GM18507 (cell line): ENCODE data around the gene SLC22A15.

ENCODE experiments used
- DNase-seq: peaks from one replicate; pipeline ENCODE4 v3.0.0; 2011; ENCODE audit warnings: low read depth; ENCODE audit not compliant: insufficient read length; ENCODE audit errors: extremely low spot score
- FAIRE-seq: peaks from 2 replicates; lab custom pipeline; 2011; peaks lifted over from hg19 to GRCh38; lab: Jason Lieb, UNC

The SLC22A15 gene

DNA sequence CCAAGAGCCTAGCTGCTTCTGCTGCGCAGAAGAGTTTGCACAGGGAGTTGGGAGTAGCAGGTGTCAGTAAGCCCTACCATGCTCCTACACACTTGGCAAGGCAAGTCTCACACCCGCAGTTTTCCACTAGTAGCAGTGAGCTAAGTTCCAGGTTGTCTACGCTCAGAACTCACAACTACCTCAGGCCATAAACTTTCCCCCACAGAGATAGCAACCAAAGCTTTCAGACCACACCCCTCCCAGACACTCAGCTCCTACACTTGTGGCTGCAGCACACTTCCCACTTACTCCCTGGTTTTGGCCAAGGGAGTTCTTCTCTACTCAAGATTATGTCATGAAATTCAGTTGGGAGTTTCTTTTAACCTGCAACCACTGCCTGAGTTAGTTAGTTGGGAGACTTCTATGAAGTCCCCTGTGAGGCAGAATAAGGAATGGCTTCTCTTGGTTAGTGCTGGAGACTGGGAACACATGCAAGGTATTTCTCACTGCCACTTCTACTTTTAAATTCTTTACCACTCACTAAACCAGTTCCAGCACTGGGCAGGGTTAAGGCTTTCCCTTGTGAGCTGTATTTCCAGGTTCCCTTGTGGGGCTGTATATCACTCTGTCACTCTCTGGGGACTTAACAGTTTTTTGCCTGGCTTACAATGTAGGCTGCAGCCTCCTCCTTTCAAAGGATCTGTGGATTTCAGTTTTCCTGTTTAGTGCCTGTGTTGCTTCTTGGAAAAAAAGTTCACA is 116.6 kb downstream of the SLC22A15 start:
- DNase-seq (no peak), FAIRE-seq (no peak)

DNA sequence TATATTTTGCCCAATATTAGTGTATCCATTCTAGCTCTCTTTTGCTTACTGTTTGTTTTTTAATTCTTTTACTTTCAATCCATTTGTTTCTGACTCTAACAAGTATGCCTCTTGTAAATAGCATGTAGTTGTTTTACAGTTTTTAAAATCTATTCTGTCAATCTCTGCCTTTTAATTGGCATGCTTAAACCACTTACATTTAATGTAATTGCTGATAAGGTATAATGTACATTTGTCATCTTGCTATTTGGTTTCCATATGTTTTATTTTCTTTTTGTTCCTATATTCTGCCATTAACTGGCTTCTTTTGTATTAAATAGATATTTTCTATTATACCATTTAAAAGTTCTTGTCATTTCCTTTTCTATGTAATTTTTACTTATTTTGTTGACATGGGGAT is 118.7 kb downstream of the SLC22A15 start:
- DNase-seq (no peak), FAIRE-seq (no peak)

- FAIRE-seq (no peak), DNase-seq (no peak)
These were observed 119.8 kb downstream of the SLC22A15 start for GRCh38 chr1:116096013-116096618.

GRCh38 chr1:116097626-116098025 is 121.3 kb downstream of the SLC22A15 start:
- no peak for DNase-seq
- no peak for FAIRE-seq

DNA sequence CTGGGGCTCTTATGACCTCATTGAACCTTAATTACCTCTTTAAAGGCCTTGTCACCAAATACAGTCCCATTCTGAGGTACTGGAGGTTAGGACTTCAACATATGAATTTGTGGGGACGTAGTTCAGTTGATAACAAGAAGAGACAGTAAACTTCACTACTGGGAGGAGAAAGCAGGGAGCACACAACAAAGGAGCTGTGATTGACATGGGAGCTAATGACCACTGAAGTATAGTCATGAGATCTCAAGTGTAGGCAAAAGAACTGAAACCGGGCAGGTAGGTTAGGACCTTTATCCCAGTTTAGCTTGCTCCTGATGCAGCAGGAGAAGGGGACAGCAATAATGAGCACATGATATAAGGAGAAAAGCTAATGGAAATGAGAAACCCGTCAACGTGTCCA is 123.1 kb downstream of the SLC22A15 start:
- no peak for FAIRE-seq
- DNase-seq, result no peak

DNA sequence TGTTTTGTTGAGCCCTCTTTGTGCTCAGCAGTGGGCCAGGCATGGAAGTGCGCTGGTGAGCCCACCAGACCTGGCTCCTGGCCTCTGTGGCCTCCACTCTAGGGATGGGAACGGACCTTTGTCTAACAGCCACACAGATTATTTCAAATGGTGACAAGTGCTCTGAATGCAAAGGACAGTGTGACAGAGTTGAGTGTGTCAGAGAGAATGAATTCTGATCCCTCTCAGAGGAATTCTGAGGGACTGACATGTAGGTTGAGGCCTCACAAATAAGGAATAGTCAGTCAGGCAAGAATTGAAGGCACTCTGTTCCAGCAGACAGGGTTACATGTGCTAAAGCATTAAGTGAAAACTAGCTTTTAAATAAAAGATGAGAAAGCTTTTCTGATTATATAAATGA is 123.6 kb downstream of the SLC22A15 start:
- no peak for FAIRE-seq
- DNase-seq, result no peak

- DNase-seq (no peak), FAIRE-seq (no peak)
These were observed 128.4 kb downstream of the SLC22A15 start for GRCh38 chr1:116104667-116105066.

GRCh38 chr1:116105996-116106395 is 129.7 kb downstream of the SLC22A15 start:
- no peak for FAIRE-seq
- no peak for DNase-seq

DNA sequence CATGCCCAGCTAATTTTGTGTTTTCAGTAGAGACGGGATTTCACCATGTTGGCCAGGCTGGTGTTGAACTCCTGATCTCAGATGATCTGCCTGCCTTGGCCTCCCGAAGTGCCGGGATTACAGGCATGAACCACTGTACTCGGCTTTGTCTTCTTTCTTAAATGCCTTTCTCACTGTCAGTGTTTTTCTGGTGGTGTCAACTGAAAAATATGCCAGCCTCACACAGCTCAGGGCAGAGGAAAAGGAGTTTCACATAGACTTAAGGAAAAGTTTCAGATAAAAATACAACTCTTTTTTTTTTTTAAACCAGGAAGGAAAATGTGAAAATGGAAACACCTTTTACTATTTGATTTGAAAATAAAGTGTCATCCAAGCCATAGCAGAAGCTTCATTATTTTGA is 130.3 kb downstream of the SLC22A15 start:
- no peak for FAIRE-seq
- no peak for DNase-seq

- FAIRE-seq (no peak), DNase-seq (no peak)
These were observed 131.1 kb downstream of the SLC22A15 start for GRCh38 chr1:116107371-116107770.

DNA sequence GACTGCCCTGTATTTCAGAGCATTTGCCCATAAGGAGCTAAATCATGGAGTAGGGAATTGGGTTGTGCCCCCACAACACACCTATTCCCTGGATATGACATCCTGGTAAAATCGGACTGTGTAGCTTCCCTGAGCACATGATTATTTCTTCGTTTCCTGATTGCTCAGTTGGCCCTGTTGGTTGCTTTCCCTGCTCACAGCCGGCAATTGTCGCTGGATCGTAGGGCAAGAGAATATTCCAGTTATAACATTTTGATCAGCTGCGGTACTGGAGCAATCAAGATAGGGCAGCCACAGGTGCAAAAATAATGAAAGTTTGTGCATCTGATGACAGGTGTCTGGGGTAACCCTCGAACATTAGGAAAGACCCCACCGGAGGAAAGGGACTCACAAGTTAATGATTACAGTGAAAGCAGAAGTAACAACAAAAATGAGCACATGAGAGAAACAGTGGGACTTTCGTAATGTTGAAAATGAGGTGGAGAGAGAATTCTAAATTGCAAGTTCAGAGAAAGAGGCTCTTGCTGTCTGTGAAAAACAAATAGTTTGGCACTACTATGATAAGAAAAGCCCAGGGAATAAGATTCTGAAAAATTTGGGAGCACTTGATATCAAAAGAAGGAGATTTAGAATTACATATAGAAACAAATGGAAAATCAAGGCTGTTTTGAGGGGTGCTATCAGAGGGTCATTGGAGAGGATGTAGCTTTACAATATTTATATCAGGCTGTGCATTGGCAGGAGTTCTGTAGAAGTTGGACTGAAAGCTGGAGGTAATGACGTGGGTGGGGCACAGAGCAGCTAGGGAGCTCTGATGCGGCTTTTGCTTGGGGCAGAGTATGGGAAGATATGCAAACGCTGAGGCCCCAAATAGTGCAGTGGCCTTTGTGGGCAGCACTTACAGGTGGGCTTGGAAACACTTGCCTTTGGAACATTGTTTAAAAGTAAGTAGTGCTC is 134.5 kb downstream of the SLC22A15 start, which contains the start of gene MAB21L3:
Gene MAB21L3, plus strand, starts transcription at position 833 of the 957 bp plus-strand sequence. CDS start 1,217 bp downstream, outside the sequence.
- DNase-seq, result peak; percentile 26

GRCh38 chr1:116111524-116112021 is 135.3 kb downstream of the SLC22A15 start:
- FAIRE-seq (no peak), DNase-seq (no peak)

More for the DNA sequence above, 134.5 kb downstream of the SLC22A15 start, which contains the start of gene MAB21L3:
- peak; percentile 66 for FAIRE-seq

DNA sequence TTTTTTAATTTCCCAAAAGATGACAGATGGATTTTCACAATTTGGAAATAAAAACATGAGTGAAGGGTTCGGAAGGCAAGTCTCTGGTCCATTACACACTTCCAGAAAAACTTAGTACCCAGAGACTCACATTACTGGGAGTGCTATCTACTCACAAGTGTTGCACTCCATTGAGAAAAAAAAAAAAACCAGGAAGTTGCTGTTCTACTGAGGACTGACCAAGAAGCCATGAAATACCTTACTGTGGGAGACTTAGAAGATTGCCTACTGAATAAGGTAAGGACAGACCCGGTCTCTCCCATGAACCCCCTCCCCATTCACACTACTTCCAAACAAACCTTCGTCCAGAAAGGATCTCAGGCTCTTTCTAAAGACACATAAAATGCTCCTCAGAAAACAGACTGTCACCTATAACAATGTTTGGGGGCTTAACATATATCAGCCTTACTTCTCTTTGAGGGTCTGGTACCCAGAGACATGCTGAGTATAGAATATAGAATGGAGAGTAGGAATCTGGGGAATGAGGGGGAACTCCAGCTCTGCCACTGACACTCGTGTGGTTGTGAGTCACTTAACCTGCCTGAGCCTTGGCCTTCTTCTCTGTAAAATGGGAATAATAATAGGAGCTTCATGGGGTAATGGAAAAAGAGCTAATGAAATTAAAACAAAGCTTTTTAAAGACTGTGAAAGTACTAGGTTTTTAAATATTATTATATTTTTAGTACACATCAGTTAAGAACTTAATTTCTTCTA is 136.3 kb downstream of the SLC22A15 start:
- peak; percentile 21 for FAIRE-seq
- DNase-seq, result no peak

DNA sequence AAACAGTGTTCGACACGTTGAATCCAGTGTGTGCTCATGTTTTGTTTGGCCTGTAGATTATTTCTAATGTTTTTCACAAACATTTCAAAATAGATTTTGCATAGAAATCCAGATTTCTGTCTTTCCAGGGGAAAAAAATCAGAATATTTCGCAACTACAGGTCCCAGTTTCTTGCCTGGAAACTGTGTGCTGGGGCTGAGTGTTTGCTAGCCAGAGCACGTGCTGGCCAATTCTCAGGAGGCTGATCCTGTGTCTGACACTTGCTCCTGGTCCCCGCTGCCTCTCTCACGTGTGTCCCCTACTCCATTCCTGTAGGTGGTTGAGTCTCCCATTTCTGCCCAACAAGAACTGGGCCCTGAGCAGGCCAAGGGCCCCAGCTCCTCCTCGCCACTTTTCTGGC is 137.3 kb downstream of the SLC22A15 start:
- FAIRE-seq (no peak), DNase-seq (no peak)

GRCh38 chr1:116115476-116116439 is 139.4 kb downstream of the SLC22A15 start:
- no peak for DNase-seq
- FAIRE-seq, result no peak

GRCh38 chr1:116118471-116118870 is 142.2 kb downstream of the SLC22A15 start:
- FAIRE-seq (no peak), DNase-seq (no peak)
